GM12892 (cell line): Measurements from ENCODE around the gene SLC26A3.

Experiments used
- POLR2A ChIP-seq: IDR thresholded peaks from 2 replicates; pipeline ENCODE4 v1.6.1; 2011; ENCODE audit warnings: low read depth, low read length, control low read depth
- POLR2AphosphoS5 ChIP-seq: IDR thresholded peaks from 2 replicates; pipeline ENCODE4 v1.6.1; 2011; ENCODE audit warnings: low read depth, low read length, control low read depth
- TAF1 ChIP-seq: IDR thresholded peaks from 2 replicates; pipeline ENCODE4 v1.6.1; 2011; ENCODE audit warnings: low read depth, mild to moderate bottlenecking, control low read depth, low read length, borderline replicate concordance

GRCh38 chr7:107778283-107778682 lies 24.7 kb downstream of the SLC26A3 start:
- TF ChIP-seq POLR2A (no peak), POLR2AphosphoS5 (no peak), TAF1 (no peak)
